Neural progenitor cell (in vitro differentiated cells): ENCODE measurements around the gene CLIC4. TPM values are rescaled to one million over a fixed set of nuclear protein-coding genes. Genes with fewer than 3 reads are reported as not detected.
A peak's percentile ranks its signal among the peaks of the same experiment; 100 is the strongest.

Experiments
- DNase-seq: peaks from one replicate; pipeline ENCODE4 v3.0.0-alpha.2; 2016; ENCODE audit warnings: low spot score
- H2AFZ ChIP-seq: fragments of 200-600 bp; sonication (generic); replicated peaks from 2 replicates; pipeline ENCODE4 v1.6.1; 2016; ENCODE audit warnings: antibody characterized with exemption
- H3F3A ChIP-seq: fragments of 200-600 bp; sonication (generic); 2 replicates; pipeline ENCODE4 v1.6.1; 2016; ENCODE audit warnings: antibody characterized with exemption, low read depth
- H3K27ac ChIP-seq: fragments of 200-600 bp; sonication (generic); 2 replicates; pipeline ENCODE4 v1.5.1; 2016; ENCODE audit warnings: mild to moderate bottlenecking
- H3K27me3 ChIP-seq: fragments of 200-600 bp; sonication (generic); 2 replicates; pipeline ENCODE4 v1.6.1; 2016; ENCODE audit warnings: mild to moderate bottlenecking, moderate library complexity
- H3K36me3 ChIP-seq: fragments of 200-600 bp; sonication (generic); 2 replicates; pipeline ENCODE4 v1.5.1; 2016
- H3K4me1 ChIP-seq: fragments of 200-600 bp; sonication (generic); 2 replicates; pipeline ENCODE4 v1.6.1; 2016; ENCODE audit warnings: mixed run types
- H3K4me2 ChIP-seq: fragments of 200-600 bp; sonication (generic); 2 replicates; pipeline ENCODE4 v1.6.1; 2016
- H3K4me3 ChIP-seq: fragments of 200-600 bp; sonication (generic); 2 replicates; pipeline ENCODE4 v1.5.1; 2016
- H3K79me2 ChIP-seq: fragments of 200-600 bp; sonication (generic); 2 replicates; pipeline ENCODE4 v1.6.1; 2016; ENCODE audit warnings: low read depth
- H3K9ac ChIP-seq: fragments of 200-600 bp; sonication (generic); 2 replicates; pipeline ENCODE4 v1.6.1; 2016
- H3K9me3 ChIP-seq: fragments of 200-600 bp; sonication (generic); 2 replicates; pipeline ENCODE4 v1.5.1; 2016; ENCODE audit warnings: low read depth
- H4K20me1 ChIP-seq: fragments of 200-600 bp; sonication (generic); 2 replicates; pipeline ENCODE4 v1.6.1; 2016; ENCODE audit warnings: low read depth
- H3K27ac Mint-ChIP-seq: 3 replicates; pipeline ENCODE4 v1.8.0; 2021; ENCODE audit warnings: mixed read lengths
- H3K27me3 Mint-ChIP-seq: 2 replicates; pipeline ENCODE4 v1.8.0; 2022; ENCODE audit warnings: low read depth, mild to moderate bottlenecking, inconsistent platforms, moderate library complexity, mixed read lengths; ENCODE audit not compliant: insufficient read depth
- H3K36me3 Mint-ChIP-seq: 3 replicates; pipeline ENCODE4 v1.8.0; 2021; ENCODE audit warnings: mixed read lengths
- H3K4me1 Mint-ChIP-seq: 3 replicates; pipeline ENCODE4 v1.8.0; 2021; ENCODE audit warnings: mixed read lengths
- H3K4me3 Mint-ChIP-seq: 3 replicates; pipeline ENCODE4 v1.8.0; 2021; ENCODE audit warnings: mild to moderate bottlenecking, moderate library complexity, mixed read lengths
- H3K9me3 Mint-ChIP-seq: 3 replicates; pipeline ENCODE4 v1.8.0; 2020; ENCODE audit warnings: mixed read lengths
- CTCF ChIP-seq: fragments of 200-600 bp; sonication (generic); IDR thresholded peaks from 2 replicates; pipeline ENCODE4 v1.5.1; 2017; ENCODE audit warnings: antibody characterized with exemption, mild to moderate bottlenecking
- EZH2 ChIP-seq: fragments of 200-600 bp; sonication (generic); IDR thresholded peaks from 2 replicates; pipeline ENCODE4 v1.6.1; 2017; ENCODE audit warnings: antibody characterized with exemption, mild to moderate bottlenecking, moderate library complexity
- EZH2phosphoT487 ChIP-seq: fragments of 200-600 bp; sonication (generic); IDR thresholded peaks from 2 replicates; pipeline ENCODE4 v1.6.1; 2017; ENCODE audit warnings: antibody characterized with exemption
- total RNA-seq: library from RNA; depleted of rRNA; stranded (reverse); fragments of >200 nt; gene quantifications from 2 replicates; pipeline ENCODE4 v1.2.3, GENCODE V29; 2015; ENCODE audit warnings: low replicate concordance

CLIC4 gene
- total RNA-seq, 1 donor from 2014 or later: 263 TPM

- Histone ChIP-seq H3K4me1 (peaks cover 2% of the 10 kb centered on the region), H3K27me3 (no peaks in the 10 kb centered on the region), H4K20me1 (peaks cover 50% of the 10 kb centered on the region), H3F3A (peaks cover 17% of the 10 kb centered on the region), H3K4me2 (no peak overlapping the region), H3K27ac (peak overlapping the region; percentile 42), H2AFZ (no peak overlapping the region), H3K4me3 (no peak overlapping the region), H3K36me3 (no peaks in the 10 kb centered on the region), H3K9me3 (no peaks in the 10 kb centered on the region), H3K79me2 (peaks cover 58% of the 10 kb centered on the region), H3K9ac (no peak overlapping the region)
- TF ChIP-seq EZH2: no peak
- TF ChIP-seq CTCF: no peak
- no peak for TF ChIP-seq EZH2phosphoT487
- H3K4me3 Mint-ChIP-seq: no peak overlapping the region
- DNase-seq: no peak
- no peaks in the 10 kb centered on the region for H3K27me3 Mint-ChIP-seq
- H3K27ac Mint-ChIP-seq: no peak overlapping the region
- H3K9me3 Mint-ChIP-seq: no peaks in the 10 kb centered on the region
- peaks cover 2% of the 10 kb centered on the region for H3K36me3 Mint-ChIP-seq
- peaks cover 46% of the 10 kb centered on the region for H3K4me1 Mint-ChIP-seq
These were observed 82.3 kb downstream of the CLIC4 start for GRCh38 chr1:24827379-24828135.

GRCh38 chr1:24828183-24828886 is 83.1 kb downstream of the CLIC4 start:
- Histone ChIP-seq H3K4me2 (no peak overlapping the region), H3K4me3 (no peak overlapping the region), H3K4me1 (peaks cover 2% of the 10 kb centered on the region), H3K9ac (peak overlapping the region; percentile 17), H3F3A (peaks cover 17% of the 10 kb centered on the region), H2AFZ (no peak overlapping the region), H4K20me1 (peaks cover 50% of the 10 kb centered on the region), H3K27ac (peak overlapping the region; percentile 42), H3K27me3 (no peaks in the 10 kb centered on the region), H3K9me3 (no peaks in the 10 kb centered on the region), H3K79me2 (peaks cover 51% of the 10 kb centered on the region), H3K36me3 (no peaks in the 10 kb centered on the region)
- no peak for TF ChIP-seq CTCF
- no peak for TF ChIP-seq EZH2
- TF ChIP-seq EZH2phosphoT487: no peak
- Mint-ChIP-seq H3K27me3 (no peaks in the 10 kb centered on the region), H3K9me3 (no peaks in the 10 kb centered on the region), H3K27ac (peak overlapping the region; percentile 22), H3K4me1 (peaks cover 39% of the 10 kb centered on the region), H3K4me3 (no peak overlapping the region), H3K36me3 (peaks cover 2% of the 10 kb centered on the region)
- no peak for DNase-seq

- Histone ChIP-seq H3F3A (peaks cover 17% of the 10 kb centered on the region), H3K4me1 (peaks cover 2% of the 10 kb centered on the region), H3K4me3 (no peak overlapping the region), H3K4me2 (no peak overlapping the region), H3K27ac (no peak overlapping the region), H3K36me3 (no peaks in the 10 kb centered on the region), H4K20me1 (peaks cover 50% of the 10 kb centered on the region), H2AFZ (no peak overlapping the region), H3K9me3 (no peaks in the 10 kb centered on the region), H3K9ac (no peak overlapping the region), H3K27me3 (no peaks in the 10 kb centered on the region), H3K79me2 (peaks cover 46% of the 10 kb centered on the region)
- no peak for DNase-seq
- no peak overlapping the region for H3K27ac Mint-ChIP-seq
- no peak for TF ChIP-seq EZH2phosphoT487
- no peak for TF ChIP-seq EZH2
- TF ChIP-seq CTCF: no peak
- peaks cover 2% of the 10 kb centered on the region for H3K36me3 Mint-ChIP-seq
- H3K4me1 Mint-ChIP-seq: peaks cover 39% of the 10 kb centered on the region
- no peak overlapping the region for H3K4me3 Mint-ChIP-seq
- H3K27me3 Mint-ChIP-seq: no peaks in the 10 kb centered on the region
- H3K9me3 Mint-ChIP-seq: no peaks in the 10 kb centered on the region
These were observed 83.6 kb downstream of the CLIC4 start for GRCh38 chr1:24828887-24829192.
